Mucosa of rectum (tissue), 2 donors: ENCODE measurements around the gene DOK6.

ENCODE experiments used
- H3K27ac ChIP-seq, 2 donors: one replicate each; pipeline ENCODE4 v1.7.0; 2013; ENCODE audit warnings: inconsistent platforms in 2 of 2, low read depth in 2 of 2, low read length in 2 of 2
- H3K27me3 ChIP-seq, 2 donors: one replicate each; pipeline ENCODE4 v1.7.0; 2013; ENCODE audit warnings: low read length in 2 of 2; ENCODE audit not compliant: control insufficient read depth in 2 of 2, insufficient read depth in 2 of 2
- H3K36me3 ChIP-seq, 2 donors: one replicate each; pipeline ENCODE4 v1.7.0; 2013; ENCODE audit warnings: low read length in 2 of 2; ENCODE audit not compliant: control insufficient read depth in 2 of 2, insufficient read depth in 2 of 2
- H3K4me1 ChIP-seq, 2 donors: one replicate each; pipeline ENCODE4 v1.7.0; 2013; ENCODE audit warnings: low read length in 2 of 2, mild to moderate bottlenecking in 1 of 2; ENCODE audit not compliant: control insufficient read depth in 2 of 2, insufficient read depth in 2 of 2
- H3K4me3 ChIP-seq, 2 donors: one replicate each; pipeline ENCODE4 v1.7.0; 2013; ENCODE audit warnings: low read length in 2 of 2
- H3K9ac ChIP-seq, 2 donors: one replicate each; pipeline ENCODE4 v1.7.0; 2013; ENCODE audit warnings: low read length in 2 of 2, low read depth in 1 of 2, mild to moderate bottlenecking in 1 of 2
- H3K9me3 ChIP-seq, 2 donors: one replicate each; pipeline ENCODE4 v1.7.0; 2013; ENCODE audit warnings: low read length in 2 of 2; ENCODE audit not compliant: control insufficient read depth in 2 of 2
- donor health status: healthy.
- donor health status: Normal muscosa, but diverticular disease.

DOK6 gene

DNA sequence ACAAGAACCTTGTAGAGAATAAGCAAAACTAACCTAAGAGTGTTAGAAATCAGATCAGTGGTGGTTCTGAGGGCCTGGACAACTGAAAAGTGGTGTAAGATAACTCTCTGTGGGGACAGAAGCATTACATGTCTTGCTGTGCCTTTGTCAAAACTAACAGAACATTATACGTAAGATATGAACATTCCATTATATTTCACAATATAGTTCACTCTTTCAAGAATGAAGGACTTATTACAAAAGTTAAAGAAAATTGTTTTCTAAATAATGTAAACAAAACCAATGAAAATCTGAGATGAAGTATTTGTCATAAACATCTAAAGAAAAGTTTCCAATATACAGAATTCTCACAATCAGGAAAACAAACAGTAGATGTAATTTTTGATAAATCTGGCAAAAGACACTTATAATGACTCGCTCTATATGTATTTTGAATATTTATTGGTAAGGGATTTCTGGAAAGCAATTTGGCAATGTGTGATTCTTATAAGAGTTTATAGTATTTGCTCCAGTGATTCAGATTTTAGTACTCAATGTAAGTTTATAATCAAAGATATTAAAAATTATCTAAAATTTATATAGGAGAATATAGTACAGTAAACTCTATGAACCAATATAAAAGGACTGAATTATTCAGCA lies 288.6 kb downstream of the DOK6 start:
- Histone ChIP-seq H3K27me3 (no peaks in the 10 kb centered on the region), H3K4me3 (no peak overlapping the region), H3K4me1 (no peaks in the 10 kb centered on the region), H3K27ac (no peak overlapping the region), H3K9ac (no peak overlapping the region), H3K9me3 (no peaks in the 10 kb centered on the region), H3K36me3 (no peaks in the 10 kb centered on the region)

- no peaks in the 10 kb centered on the region for H3K9me3 ChIP-seq
- no peak overlapping the region for H3K9ac ChIP-seq
- no peaks in the 10 kb centered on the region for H3K27me3 ChIP-seq
- H3K27ac ChIP-seq, result no peak overlapping the region
- H3K4me1 ChIP-seq, result no peaks in the 10 kb centered on the region
- H3K4me3 ChIP-seq, result no peak overlapping the region
- no peaks in the 10 kb centered on the region for H3K36me3 ChIP-seq
These were observed 290.5 kb downstream of the DOK6 start for GRCh38 chr18:69691008-69691760.

- H3K9me3 ChIP-seq, result no peaks in the 10 kb centered on the region
- H3K9ac ChIP-seq, result no peak overlapping the region
- no peaks in the 10 kb centered on the region for H3K27me3 ChIP-seq
- no peaks in the 10 kb centered on the region for H3K36me3 ChIP-seq
- H3K4me3 ChIP-seq, result no peak overlapping the region
- no peak overlapping the region for H3K27ac ChIP-seq
- H3K4me1 ChIP-seq, result no peaks in the 10 kb centered on the region
These were observed 296.4 kb downstream of the DOK6 start for GRCh38 chr18:69697069-69697468.

GRCh38 chr18:69697689-69698088 lies 297.0 kb downstream of the DOK6 start:
- H3K9ac ChIP-seq, result no peak overlapping the region
- no peak overlapping the region for H3K4me3 ChIP-seq
- H3K9me3 ChIP-seq, result no peaks in the 10 kb centered on the region
- no peaks in the 10 kb centered on the region for H3K4me1 ChIP-seq
- H3K27me3 ChIP-seq, result no peaks in the 10 kb centered on the region
- H3K36me3 ChIP-seq, result no peaks in the 10 kb centered on the region
- H3K27ac ChIP-seq, result no peak overlapping the region

- no peaks in the 10 kb centered on the region for H3K4me1 ChIP-seq
- no peak overlapping the region for H3K4me3 ChIP-seq
- no peak overlapping the region for H3K9ac ChIP-seq
- H3K27ac ChIP-seq, result no peak overlapping the region
- H3K9me3 ChIP-seq, result no peaks in the 10 kb centered on the region
- H3K36me3 ChIP-seq, result no peaks in the 10 kb centered on the region
- no peaks in the 10 kb centered on the region for H3K27me3 ChIP-seq
These were observed 300.6 kb downstream of the DOK6 start for GRCh38 chr18:69701305-69701704.

GRCh38 chr18:69703461-69703860 lies 302.8 kb downstream of the DOK6 start:
- H3K36me3 ChIP-seq, result no peaks in the 10 kb centered on the region
- no peaks in the 10 kb centered on the region for H3K4me1 ChIP-seq
- H3K4me3 ChIP-seq, result no peak overlapping the region
- no peak overlapping the region for H3K27ac ChIP-seq
- no peak overlapping the region for H3K9ac ChIP-seq
- no peaks in the 10 kb centered on the region for H3K9me3 ChIP-seq
- no peaks in the 10 kb centered on the region for H3K27me3 ChIP-seq

- Histone ChIP-seq H3K27me3 (no peaks in the 10 kb centered on the region), H3K4me3 (no peak overlapping the region), H3K9ac (no peak overlapping the region), H3K36me3 (no peaks in the 10 kb centered on the region), H3K9me3 (no peaks in the 10 kb centered on the region), H3K27ac (no peak overlapping the region), H3K4me1 (no peaks in the 10 kb centered on the region)
These were observed 305.3 kb downstream of the DOK6 start for GRCh38 chr18:69705987-69706386.

GRCh38 chr18:69708844-69709243 lies 308.2 kb downstream of the DOK6 start:
- H3K27ac ChIP-seq, result no peak overlapping the region
- no peaks in the 10 kb centered on the region for H3K27me3 ChIP-seq
- no peaks in the 10 kb centered on the region for H3K36me3 ChIP-seq
- H3K9me3 ChIP-seq, result no peaks in the 10 kb centered on the region
- no peak overlapping the region for H3K9ac ChIP-seq
- H3K4me3 ChIP-seq, result no peak overlapping the region
- no peaks in the 10 kb centered on the region for H3K4me1 ChIP-seq

DNA sequence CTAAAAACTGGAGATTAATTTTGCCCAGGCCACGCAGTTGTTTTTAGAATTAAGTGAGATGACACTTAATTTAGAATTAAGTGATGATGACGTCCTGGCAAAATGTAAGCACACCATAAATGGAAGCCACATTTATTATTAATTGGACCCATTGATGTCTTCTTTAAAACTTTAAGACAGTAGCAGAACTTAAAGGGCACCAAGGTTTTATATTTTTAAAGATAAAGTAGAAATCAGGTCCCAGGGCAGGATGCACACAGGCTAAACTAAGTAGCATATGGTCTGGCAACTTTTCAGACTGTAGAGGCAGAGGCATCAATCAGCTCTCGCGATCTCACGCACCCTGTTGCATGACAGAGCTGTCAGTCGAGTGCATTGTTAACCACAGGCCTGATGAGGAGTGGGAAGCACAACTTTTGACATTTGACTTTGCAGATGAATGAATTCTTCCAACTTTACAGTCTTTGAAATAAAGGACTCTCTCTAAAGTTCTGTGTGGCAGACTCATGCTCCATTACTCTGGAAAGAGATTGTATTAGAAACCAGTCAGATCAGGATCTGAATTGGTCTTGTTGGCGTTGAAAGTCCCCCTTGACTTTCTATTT lies 314.6 kb downstream of the DOK6 start:
- Histone ChIP-seq H3K9me3 (peaks cover 0 to 3% of the 10 kb centered on the region in 2 donors), H3K9ac (no peak overlapping the region), H3K27ac (no peak overlapping the region), H3K4me3 (no peak overlapping the region), H3K36me3 (no peaks in the 10 kb centered on the region), H3K4me1 (no peaks in the 10 kb centered on the region), H3K27me3 (no peaks in the 10 kb centered on the region)

- Histone ChIP-seq H3K27me3 (no peaks in the 10 kb centered on the region), H3K9ac (no peak overlapping the region), H3K9me3 (peaks cover 0 to 3% of the 10 kb centered on the region in 2 donors), H3K4me3 (no peak overlapping the region), H3K4me1 (no peaks in the 10 kb centered on the region), H3K27ac (no peak overlapping the region), H3K36me3 (no peaks in the 10 kb centered on the region)
These were observed 316.9 kb downstream of the DOK6 start for GRCh38 chr18:69717586-69717985.
